Colonic mucosa (tissue), 4 donors: Measurements from ENCODE around the gene TTC7B. TPM values are rescaled to one million over a fixed set of nuclear protein-coding genes. Genes with fewer than 3 reads are reported as not detected.

Experiments
- DNase-seq: peaks from one replicate; pipeline ENCODE4 v3.0.0-alpha.2; 2020
- H3K27ac ChIP-seq: fragments of 200-600 bp; one replicate; pipeline ENCODE4 v1.8.0; 2021
- H3K27me3 ChIP-seq: fragments of 200-600 bp; one replicate; pipeline ENCODE4 v1.8.0; 2021
- H3K36me3 ChIP-seq: fragments of 200-600 bp; one replicate; pipeline ENCODE4 v1.8.0; 2021
- H3K4me1 ChIP-seq: fragments of 200-600 bp; one replicate; pipeline ENCODE4 v1.8.0; 2021; ENCODE audit warnings: mild to moderate bottlenecking
- H3K4me3 ChIP-seq: fragments of 200-600 bp; one replicate; pipeline ENCODE4 v1.8.0; 2021
- H3K9ac ChIP-seq, 2 donors: one replicate each; pipeline ENCODE4 v1.7.0; 2013; ENCODE audit warnings: control low read depth in 2 of 2, low read depth in 2 of 2, low read length in 2 of 2
- H3K9me3 ChIP-seq: fragments of 200-600 bp; one replicate; pipeline ENCODE4 v1.8.0; 2021
- CTCF ChIP-seq: fragments of 200-600 bp; IDR thresholded peaks from one replicate; pipeline ENCODE4 v1.8.0; 2022; ENCODE audit warnings: antibody characterized with exemption, mild to moderate bottlenecking
- intact Hi-C: fragments of 100-400 bp; cut with DNase I; formaldehyde crosslinking; loops from one replicate; pipeline ENCODE4 v1.14.1; 2022
- total RNA-seq, 2 donors: library from RNA; stranded (reverse); fragmentation: NEBNext Ultra II Directional in 1 of 2; extraction: Animal tissue kit (Norgen Biotek cat#: 25700) in 1 of 2; gene quantifications; one replicate each; pipeline ENCODE4 v1.2.1, GENCODE V29; 2021
- donor health status: healthy.
- donor health status: DM: no; HTN: no; CAD: no.
- donor health status: DM: no; HTN: no; CAD: no.

The TTC7B gene
- total RNA-seq, 2 donors from 2014 or later, result 3.3 to 11.8 TPM

GRCh38 chr14:90649557-90650135 is 166.6 kb downstream of the TTC7B start:
- H3K27me3 ChIP-seq, result no peaks in the 10 kb centered on the region
- H3K9ac ChIP-seq, result no peak overlapping the region
- H3K36me3 ChIP-seq, result no peaks in the 10 kb centered on the region
- no peak overlapping the region for H3K4me3 ChIP-seq
- H3K27ac ChIP-seq, result no peak overlapping the region
- DNase-seq, result no peak
- H3K9me3 ChIP-seq, result no peaks in the 10 kb centered on the region
- H3K4me1 ChIP-seq, result no peaks in the 10 kb centered on the region
- intact Hi-C loops, result no loop called here
- TF ChIP-seq CTCF, result no peak

- Histone ChIP-seq H3K9me3 (no peaks in the 10 kb centered on the region), H3K27ac (no peak overlapping the region)
These were observed 167.1 kb downstream of the TTC7B start for GRCh38 chr14:90649083-90649482.

GRCh38 chr14:90648421-90648820 is 167.8 kb downstream of the TTC7B start:
- no peak overlapping the region for H3K27ac ChIP-seq
- DNase-seq, result no peak
- no peak for TF ChIP-seq CTCF
- no peaks in the 10 kb centered on the region for H3K4me1 ChIP-seq
- H3K27me3 ChIP-seq, result no peaks in the 10 kb centered on the region
- H3K9me3 ChIP-seq, result no peaks in the 10 kb centered on the region
- intact Hi-C loops, result no loop called here
- no peak overlapping the region for H3K9ac ChIP-seq
- no peak overlapping the region for H3K4me3 ChIP-seq
- no peaks in the 10 kb centered on the region for H3K36me3 ChIP-seq

More at GRCh38 chr14:90649083-90649482, 167.1 kb downstream of the TTC7B start:
- H3K36me3 ChIP-seq, result no peaks in the 10 kb centered on the region
- no peak overlapping the region for H3K9ac ChIP-seq
- TF ChIP-seq CTCF, result no peak
- no peak for DNase-seq
- H3K4me3 ChIP-seq, result no peak overlapping the region
- intact Hi-C loops, result no loop called here
- H3K27me3 ChIP-seq, result no peaks in the 10 kb centered on the region
- no peaks in the 10 kb centered on the region for H3K4me1 ChIP-seq

GRCh38 chr14:90647473-90648005 is 168.7 kb downstream of the TTC7B start:
- TF ChIP-seq CTCF, result no peak
- H3K27me3 ChIP-seq, result no peaks in the 10 kb centered on the region
- no peak overlapping the region for H3K4me3 ChIP-seq
- H3K9me3 ChIP-seq, result no peaks in the 10 kb centered on the region
- H3K36me3 ChIP-seq, result no peaks in the 10 kb centered on the region
- no peak overlapping the region for H3K9ac ChIP-seq
- H3K4me1 ChIP-seq, result no peaks in the 10 kb centered on the region
- intact Hi-C loops, result no loop called here
- H3K27ac ChIP-seq, result no peak overlapping the region
- DNase-seq, result no peak

GRCh38 chr14:90645842-90646443 is 170.3 kb downstream of the TTC7B start:
- no peak for DNase-seq
- no peak overlapping the region for H3K27ac ChIP-seq
- intact Hi-C loops, result no loop called here

More at GRCh38 chr14:90645842-90646443, 170.3 kb downstream of the TTC7B start:
- no peak for TF ChIP-seq CTCF
- H3K4me1 ChIP-seq, result no peaks in the 10 kb centered on the region
- no peaks in the 10 kb centered on the region for H3K27me3 ChIP-seq
- no peak overlapping the region for H3K4me3 ChIP-seq
- no peak overlapping the region for H3K9ac ChIP-seq
- H3K36me3 ChIP-seq, result no peaks in the 10 kb centered on the region
- H3K9me3 ChIP-seq, result no peaks in the 10 kb centered on the region
